ENCODE data around the gene KLHDC4. TPM values are rescaled to one million over a fixed set of nuclear protein-coding genes. Genes with fewer than 3 reads are reported as not detected.
"Not testable (repeated sequence)": the region's sequence is repeated elsewhere in the genome, so short reads cannot be mapped to it uniquely, and the experiment has no call there.

Gene KLHDC4
- total RNA-seq, 1 experiment from 2014 or later = 36.3 TPM

DNA sequence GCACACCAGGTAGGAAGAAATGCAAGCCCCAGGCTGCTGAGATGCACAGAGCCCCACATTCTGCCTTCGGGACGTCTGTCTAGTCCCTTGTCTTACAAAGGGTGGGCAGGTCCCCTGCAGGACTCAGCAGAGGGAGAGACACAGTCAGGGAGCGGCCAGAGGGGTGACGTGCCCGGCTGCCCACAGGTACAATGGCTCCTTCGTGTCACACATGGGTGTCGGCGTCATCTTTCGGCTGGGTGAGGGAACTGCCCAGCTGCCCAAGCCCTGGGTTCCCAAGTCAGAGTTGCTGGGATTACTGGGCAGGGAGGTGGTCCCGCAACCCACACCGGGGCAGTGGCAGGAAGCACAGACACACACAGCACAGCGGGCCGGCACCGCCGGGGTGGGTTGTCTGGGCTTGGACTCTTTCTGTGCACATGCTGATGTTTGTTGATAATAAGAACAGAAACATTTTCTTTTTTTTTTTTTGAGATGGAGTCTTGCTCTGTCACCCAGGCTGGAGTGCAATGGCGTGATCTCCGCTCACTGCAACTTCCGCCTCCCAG, 82.9 kb downstream of the KLHDC4 start:
- H2AFZ ChIP-seq (ENCODE audit: low read length) = no peak overlapping the region
- CTCF ChIA-PET = no interaction called here
- no peaks in the 10 kb centered on the region for H3K9me2 ChIP-seq (replicated peaks; ENCODE audit: low read length)

GRCh38 chr16:87681981-87682570, 83.7 kb downstream of the KLHDC4 start:
- Histone ChIP-seq H2AFZ (ENCODE audit: low read length) (no peak overlapping the region), H3K79me2 (ENCODE audit: low read length) (no peaks in the 10 kb centered on the region), H3K27ac (ENCODE audit: low read length) (no peak overlapping the region), H3K4me1 (ENCODE audit: insufficient read depth, low read length) (no peaks in the 10 kb centered on the region), H3K4me3 (ENCODE audit: low read length) (no peak overlapping the region), H3K27me3 (ENCODE audit: low read length) (no peaks in the 10 kb centered on the region), H3K9me2 (replicated peaks; ENCODE audit: low read length) (no peaks in the 10 kb centered on the region), H3K9ac (ENCODE audit: low read length) (no peak overlapping the region), H4K20me1 (ENCODE audit: low read length) (no peaks in the 10 kb centered on the region), H3K4me2 (ENCODE audit: low read length) (no peak overlapping the region), H3K36me3 (ENCODE audit: low read depth, low read length) (no peaks in the 10 kb centered on the region), H3K9me3 (ENCODE audit: low read length) (no peaks in the 10 kb centered on the region), H3F3A (ENCODE audit: low read length, unreplicated experiment) (no peaks in the 10 kb centered on the region)
- POLR2A ChIA-PET (ENCODE audit: unreplicated experiment) = no interaction called here
- DNase-seq (no peak), ATAC-seq (peak; percentile 50; the same call in 1 of the 2 replicates)
- CTCF ChIA-PET = no interaction called here
- no peak for TF ChIP-seq EZH2 (IDR thresholded peaks at IDR 0.05; ENCODE audit: low read length, unreplicated experiment)
- TF ChIP-seq CTCF (conservative IDR thresholded peaks at IDR 0.05; ENCODE audit: low read depth, low read length) = peak; percentile 52; the same call in 1 of the 2 replicates
- BruUV-seq (replicated peaks) = no TSS peak
- intact Hi-C loops (cut with micrococcal nuclease) = no loop called here

More for the DNA sequence above, 82.9 kb downstream of the KLHDC4 start:
- no peak overlapping the region for H3K4me2 ChIP-seq (ENCODE audit: low read length)
- POLR2A ChIA-PET (ENCODE audit: unreplicated experiment) = no interaction called here
- H3K27ac ChIP-seq (ENCODE audit: low read length) = no peak overlapping the region
- no TSS peak for BruUV-seq (replicated peaks)
- H3K4me3 ChIP-seq (ENCODE audit: low read length) = no peak overlapping the region
- ATAC-seq (no peak), DNase-seq (no peak)
- H3K36me3 ChIP-seq (ENCODE audit: low read depth, low read length) = no peaks in the 10 kb centered on the region
- TF ChIP-seq EZH2phosphoT487 (IDR thresholded peaks at IDR 0.05; ENCODE audit: borderline replicate concordance, low read length) = no peak
- H3K9me3 ChIP-seq (ENCODE audit: low read length) = no peaks in the 10 kb centered on the region
- no peaks in the 10 kb centered on the region for H3F3A ChIP-seq (ENCODE audit: low read length, unreplicated experiment)
- no peaks in the 10 kb centered on the region for H3K27me3 ChIP-seq (ENCODE audit: low read length)
- H3K4me1 ChIP-seq (ENCODE audit: insufficient read depth, low read length) = no peaks in the 10 kb centered on the region
- intact Hi-C loops (cut with micrococcal nuclease) = no loop called here
- no peaks in the 10 kb centered on the region for H3K79me2 ChIP-seq (ENCODE audit: low read length)
- no peak overlapping the region for H3K9ac ChIP-seq (ENCODE audit: low read length)
- H4K20me1 ChIP-seq (ENCODE audit: low read length) = no peaks in the 10 kb centered on the region

DNA sequence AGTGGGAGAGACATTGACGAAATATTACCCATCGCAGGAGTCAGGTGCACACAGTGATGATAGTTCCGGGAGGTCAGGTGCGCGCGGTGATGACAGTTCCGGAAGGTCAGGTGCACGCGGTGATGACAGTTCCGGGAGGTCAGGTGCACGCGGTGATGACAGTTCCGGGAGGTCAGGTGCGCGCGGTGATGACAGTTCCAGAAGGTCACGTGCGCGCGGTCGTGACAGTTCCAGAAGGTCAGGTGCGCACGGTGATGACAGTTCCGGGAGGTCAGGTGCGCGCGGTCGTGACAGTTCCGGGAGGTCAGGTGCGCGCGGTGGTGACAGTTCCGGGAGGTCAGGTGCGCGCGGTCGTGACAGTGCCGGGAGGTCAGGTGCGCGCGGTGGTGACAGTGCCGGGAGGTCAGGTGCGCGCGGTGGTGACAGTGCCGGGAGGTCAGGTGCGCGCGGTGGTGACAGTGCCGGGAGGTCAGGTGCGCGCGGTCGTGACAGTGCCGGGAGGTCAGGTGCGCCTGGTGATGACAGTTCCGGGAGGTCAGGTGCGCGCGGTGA, 84.7 kb downstream of the KLHDC4 start:
- BruUV-seq (replicated peaks); H3K4me2 ChIP-seq (ENCODE audit: low read length); H3K27me3 ChIP-seq (ENCODE audit: low read length); H3K4me3 ChIP-seq (ENCODE audit: low read length); H2AFZ ChIP-seq (ENCODE audit: low read length); H3K9ac ChIP-seq (ENCODE audit: low read length); H3K36me3 ChIP-seq (ENCODE audit: low read depth, low read length); H3K9me3 ChIP-seq (ENCODE audit: low read length); CTCF ChIA-PET; H3K79me2 ChIP-seq (ENCODE audit: low read length); intact Hi-C loops (cut with micrococcal nuclease); H3K27ac ChIP-seq (ENCODE audit: low read length); DNase-seq; H3K9me2 ChIP-seq (replicated peaks; ENCODE audit: low read length); H3K4me1 ChIP-seq (ENCODE audit: insufficient read depth, low read length); POLR2A ChIA-PET (ENCODE audit: unreplicated experiment); H3F3A ChIP-seq (ENCODE audit: low read length, unreplicated experiment); ATAC-seq; H4K20me1 ChIP-seq (ENCODE audit: low read length): not testable (repeated sequence)
